H9 (cell line): ENCODE measurements around the gene CRACR2A. TPM values are rescaled to one million over a fixed set of nuclear protein-coding genes. Genes with fewer than 3 reads are reported as not detected.

Experiments used
- DNase-seq: peaks from one replicate; pipeline ENCODE4 v3.0.0-alpha.2; 2017
- H2AFZ ChIP-seq: one replicate; pipeline ENCODE4 v1.6.1; 2013; ENCODE audit warnings: mild to moderate bottlenecking, low read length, control low read depth, moderate library complexity
- H2AK5ac ChIP-seq: 2 replicates; pipeline ENCODE4 v1.6.1; 2013; ENCODE audit warnings: low read length, control low read depth, mixed read lengths; ENCODE audit not compliant: insufficient read length
- H2BK120ac ChIP-seq: one replicate; pipeline ENCODE4 v1.6.1; 2013; ENCODE audit warnings: low read depth, mild to moderate bottlenecking, low read length, control low read depth, inconsistent platforms; ENCODE audit not compliant: poor library complexity, severe bottlenecking
- H2BK12ac ChIP-seq: 2 replicates; pipeline ENCODE4 v1.6.1; 2013; ENCODE audit warnings: low read length, control low read depth, mixed read lengths, low read depth; ENCODE audit not compliant: insufficient read length
- H2BK15ac ChIP-seq: 2 replicates; pipeline ENCODE4 v1.6.1; 2013; ENCODE audit warnings: low read depth, low read length, control low read depth
- H2BK20ac ChIP-seq: one replicate; pipeline ENCODE4 v1.6.1; 2013; ENCODE audit warnings: low read depth, mild to moderate bottlenecking, low read length, control low read depth, inconsistent platforms; ENCODE audit not compliant: poor library complexity, severe bottlenecking
- H2BK5ac ChIP-seq: 2 replicates; pipeline ENCODE4 v1.6.1; 2013; ENCODE audit warnings: low read length, control low read depth, mixed read lengths; ENCODE audit not compliant: insufficient read length
- H3K14ac ChIP-seq: 2 replicates; pipeline ENCODE4 v1.6.1; 2013; ENCODE audit warnings: low read length, control low read depth; ENCODE audit not compliant: insufficient read depth
- H3K18ac ChIP-seq: 2 replicates; pipeline ENCODE4 v1.6.1; 2013; ENCODE audit warnings: low read depth, mild to moderate bottlenecking, mixed read lengths, low read length, control low read depth; ENCODE audit not compliant: insufficient read length
- H3K23ac ChIP-seq: 2 replicates; pipeline ENCODE4 v1.6.1; 2013; ENCODE audit warnings: low read length, control low read depth, mixed read lengths, low read depth; ENCODE audit not compliant: insufficient read length
- H3K23me2 ChIP-seq: 2 replicates; pipeline ENCODE4 v1.6.1; 2013; ENCODE audit warnings: low read depth, mild to moderate bottlenecking, mixed read lengths, low read length, control low read depth; ENCODE audit not compliant: insufficient read length, poor library complexity, severe bottlenecking
- H3K27ac ChIP-seq: 2 replicates; pipeline ENCODE4 v1.5.1; 2013; ENCODE audit warnings: low read length, control low read depth, mixed read lengths, low read depth; ENCODE audit not compliant: insufficient read length
- H3K27me3 ChIP-seq: 2 replicates; pipeline ENCODE4 v1.6.1; 2013; ENCODE audit warnings: low read length, control low read depth, inconsistent platforms; ENCODE audit not compliant: insufficient read depth
- H3K4ac ChIP-seq: 2 replicates; pipeline ENCODE4 v1.6.1; 2013; ENCODE audit warnings: low read depth, mild to moderate bottlenecking, control low read depth, inconsistent platforms, low read length, moderate library complexity
- H3K4me1 ChIP-seq: 2 replicates; pipeline ENCODE4 v1.6.1; 2013; ENCODE audit warnings: low read length, control low read depth, inconsistent platforms; ENCODE audit not compliant: insufficient read depth
- H3K4me2 ChIP-seq: 2 replicates; pipeline ENCODE4 v1.6.1; 2013; ENCODE audit warnings: low read length, control low read depth, mixed read lengths; ENCODE audit not compliant: insufficient read length, insufficient read depth
- H3K56ac ChIP-seq: 2 replicates; pipeline ENCODE4 v1.6.1; 2013; ENCODE audit warnings: low read depth, mild to moderate bottlenecking, mixed read lengths, low read length, control low read depth; ENCODE audit not compliant: insufficient read length
- H3K79me1 ChIP-seq: 2 replicates; pipeline ENCODE4 v1.6.1; 2013; ENCODE audit warnings: low read depth, mild to moderate bottlenecking, moderate library complexity, low read length, control low read depth, inconsistent platforms; ENCODE audit not compliant: insufficient read depth, poor library complexity, severe bottlenecking
- H3K79me2 ChIP-seq: 2 replicates; pipeline ENCODE4 v1.6.1; 2013; ENCODE audit warnings: low read length, control low read depth, inconsistent platforms; ENCODE audit not compliant: insufficient read depth
- H3K9ac ChIP-seq: 2 replicates; pipeline ENCODE4 v1.6.1; 2013; ENCODE audit warnings: low read length, control low read depth, mixed read lengths; ENCODE audit not compliant: insufficient read length; ENCODE audit errors: extremely low read depth
- H3K9me3 ChIP-seq: one replicate; pipeline ENCODE4 v1.6.1; 2013; ENCODE audit warnings: low read depth, low read length, inconsistent platforms; ENCODE audit not compliant: control insufficient read depth
- H3T11ph ChIP-seq: one replicate; pipeline ENCODE4 v1.6.1; 2013; ENCODE audit warnings: mild to moderate bottlenecking, low read length, control low read depth, inconsistent platforms
- H4K20me1 ChIP-seq: one replicate; pipeline ENCODE4 v1.6.1; 2013; ENCODE audit not compliant: control insufficient read depth, insufficient read length, insufficient read depth
- H4K5ac ChIP-seq: 2 replicates; pipeline ENCODE4 v1.6.1; 2013; ENCODE audit warnings: low read depth, mild to moderate bottlenecking, mixed read lengths, low read length, control low read depth; ENCODE audit not compliant: insufficient read length
- H4K8ac ChIP-seq: replicated peaks from 2 replicates; pipeline ENCODE4 v1.6.1; 2013; ENCODE audit warnings: low read length, control low read depth, mixed read lengths, low read depth; ENCODE audit not compliant: insufficient read length
- H4K91ac ChIP-seq: 2 replicates; pipeline ENCODE4 v1.6.1; 2013; ENCODE audit warnings: low read depth, mild to moderate bottlenecking, moderate library complexity, mixed read lengths, low read length, control low read depth; ENCODE audit not compliant: insufficient read length
- H3K27ac Mint-ChIP-seq, 3 experiments: 2 replicates in 2 of 3; 3 replicates in 1 of 3; pipeline ENCODE4 v1.8.0; 2020 to 2021; ENCODE audit warnings: mixed read lengths in 3 of 3, mild to moderate bottlenecking in 1 of 3, moderate library complexity in 1 of 3
- H3K27me3 Mint-ChIP-seq: 2 replicates; pipeline ENCODE4 v1.8.0; 2021; ENCODE audit warnings: low read depth, mild to moderate bottlenecking, moderate library complexity, mixed read lengths
- H3K36me3 Mint-ChIP-seq, 3 experiments: 2 replicates in 2 of 3; 3 replicates in 1 of 3; pipeline ENCODE4 v1.8.0; 2020 to 2021; ENCODE audit warnings: low read depth in 3 of 3, mixed read lengths in 3 of 3; ENCODE audit not compliant: insufficient read depth in 1 of 3
- H3K4me1 Mint-ChIP-seq, 2 experiments: 2 replicates each; pipeline ENCODE4 v1.8.0; 2020; ENCODE audit warnings: mixed read lengths in 2 of 2
- H3K4me3 Mint-ChIP-seq, 2 experiments: 2 replicates in 1 of 2; 3 replicates in 1 of 2; pipeline ENCODE4 v1.8.0; 2020 to 2021; ENCODE audit warnings: mild to moderate bottlenecking in 2 of 2, mixed read lengths in 2 of 2, moderate library complexity in 1 of 2
- H3K9me3 Mint-ChIP-seq, 2 experiments: 2 replicates in 1 of 2; 3 replicates in 1 of 2; pipeline ENCODE4 v1.8.0; 2020; ENCODE audit warnings: mild to moderate bottlenecking in 2 of 2, mixed read lengths in 2 of 2, moderate library complexity in 1 of 2
- CTCF ChIP-seq: fragments of 200-600 bp; sonication (generic); conservative IDR thresholded peaks from 3 replicates; pipeline ENCODE4 v1.8.0; 2021; ENCODE audit warnings: antibody characterized with exemption, mild to moderate bottlenecking
- WGBS: extraction: QIAGEN DNeasy Blood & Tissue Kit; methylation state at CpG from one replicate; pipeline ENCODE4 v1.1.7; 2013; ENCODE audit warnings: missing lambda C conversion rate, low lambda C conversion rate, mixed read lengths; ENCODE audit not compliant: insufficient read length; ENCODE audit errors: extremely low coverage; 5-methylcytosine and 5-hydroxymethylcytosine counted together
- total RNA-seq: library from RNA; stranded (reverse); gene quantifications from 2 replicates; pipeline ENCODE4 v1.2.1, GENCODE V29; 2021

CRACR2A gene
- total RNA-seq, 1 experiment from 2014 or later = 2.0 TPM

DNA sequence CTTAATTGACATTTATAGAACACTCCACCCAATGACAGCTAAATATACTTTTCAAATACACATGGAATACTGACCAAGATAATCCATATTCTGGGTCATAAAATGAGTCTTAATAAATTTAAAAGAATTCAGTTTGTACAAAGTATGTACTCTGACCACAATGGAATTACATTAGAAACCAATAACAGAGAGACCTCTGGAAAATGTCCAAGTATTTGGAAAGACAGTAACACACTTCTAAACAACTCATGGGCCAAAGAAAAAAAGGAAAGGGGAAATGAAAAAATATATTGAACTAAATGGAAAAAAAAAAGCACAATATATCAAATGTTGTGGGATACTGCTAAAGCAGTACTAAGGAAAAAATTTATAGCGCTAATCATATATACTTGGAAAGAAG is 52.0 kb downstream of the CRACR2A start:
- no peak overlapping the region for H3K4ac ChIP-seq
- H3K79me2 ChIP-seq = no peaks in the 10 kb centered on the region
- no peak overlapping the region for H4K5ac ChIP-seq
- H4K8ac ChIP-seq = no peak overlapping the region
- H3K27ac ChIP-seq = no peak overlapping the region
- TF ChIP-seq CTCF = no peak
- no peak overlapping the region for H3K14ac ChIP-seq
- no peaks in the 10 kb centered on the region for H4K20me1 ChIP-seq
- no peaks in the 10 kb centered on the region for H3K79me1 ChIP-seq
- H3K4me2 ChIP-seq = no peak overlapping the region
- no peak overlapping the region for H4K91ac ChIP-seq
- Mint-ChIP-seq H3K9me3 (peaks cover 10 to 12% of the 10 kb centered on the region in 2 experiments; a peak in 4 of 5 replicates), H3K27ac (no peak overlapping the region), H3K27me3 (no peaks in the 10 kb centered on the region; the same call in 1 of the 2 replicates), H3K36me3 (peaks cover 2 to 6% (median 6%) of the 10 kb centered on the region in 3 experiments; a peak in 6 of 7 replicates), H3K4me3 (no peak overlapping the region), H3K4me1 (peaks cover 8 to 10% of the 10 kb centered on the region in 2 experiments)
- H3T11ph ChIP-seq = no peak overlapping the region
- H3K9ac ChIP-seq = no peak overlapping the region
- H3K9me3 ChIP-seq = no peaks in the 10 kb centered on the region
- H3K23me2 ChIP-seq = no peaks in the 10 kb centered on the region
- no peak overlapping the region for H2BK120ac ChIP-seq
- no peak for DNase-seq
- H2BK12ac ChIP-seq = no peak overlapping the region
- H3K27me3 ChIP-seq = no peaks in the 10 kb centered on the region
- H3K56ac ChIP-seq = no peak overlapping the region
- no peak overlapping the region for H2AFZ ChIP-seq
- no peak overlapping the region for H2BK5ac ChIP-seq
- H3K4me1 ChIP-seq = no peaks in the 10 kb centered on the region
- no CpG with 5 or more reads among the region's 1 CpG for WGBS
- no peak overlapping the region for H2BK15ac ChIP-seq
- H2AK5ac ChIP-seq = no peak overlapping the region
- no peak overlapping the region for H3K23ac ChIP-seq
- no peak overlapping the region for H2BK20ac ChIP-seq
- no peak overlapping the region for H3K18ac ChIP-seq
